ENCODE results near the gene TPK1.

DNA sequence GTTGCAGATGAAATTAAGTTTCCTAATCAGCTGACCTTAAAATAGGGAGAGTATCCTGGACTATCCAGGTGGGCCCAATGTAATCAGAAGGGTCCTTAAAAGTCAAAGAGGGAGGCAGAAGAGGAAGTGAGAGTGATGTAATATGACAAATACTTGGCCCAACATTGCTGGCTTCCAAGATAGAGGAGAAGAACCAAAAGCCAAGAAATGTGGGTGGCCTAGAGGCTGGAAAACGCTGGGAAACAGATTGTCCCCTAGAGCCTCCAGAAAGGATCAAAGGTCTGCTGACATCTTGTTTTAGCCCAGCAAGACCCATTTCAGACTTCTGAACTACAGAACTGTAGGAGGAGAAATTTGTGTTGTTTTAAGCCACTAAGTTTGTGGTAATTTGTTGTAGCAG, 352.7 kb downstream of the TPK1 start:
- TF ChIP-seq ZNF670 (tag by site-specific recombination; IDR thresholded peaks at IDR 0.05; ENCODE audit: low read depth) (no peak), ZBTB1 (tag by site-specific recombination; IDR thresholded peaks at IDR 0.05) (no peak), ZBTB21 (tag by site-specific recombination; IDR thresholded peaks at IDR 0.05) (no peak), ZBTB7A (tag by site-specific recombination; IDR thresholded peaks at IDR 0.05; ENCODE audit: low read depth) (no peak), YY1 (tag by site-specific recombination; IDR thresholded peaks at IDR 0.05) (no peak)
- TF ChIP-seq, protein P1, sequence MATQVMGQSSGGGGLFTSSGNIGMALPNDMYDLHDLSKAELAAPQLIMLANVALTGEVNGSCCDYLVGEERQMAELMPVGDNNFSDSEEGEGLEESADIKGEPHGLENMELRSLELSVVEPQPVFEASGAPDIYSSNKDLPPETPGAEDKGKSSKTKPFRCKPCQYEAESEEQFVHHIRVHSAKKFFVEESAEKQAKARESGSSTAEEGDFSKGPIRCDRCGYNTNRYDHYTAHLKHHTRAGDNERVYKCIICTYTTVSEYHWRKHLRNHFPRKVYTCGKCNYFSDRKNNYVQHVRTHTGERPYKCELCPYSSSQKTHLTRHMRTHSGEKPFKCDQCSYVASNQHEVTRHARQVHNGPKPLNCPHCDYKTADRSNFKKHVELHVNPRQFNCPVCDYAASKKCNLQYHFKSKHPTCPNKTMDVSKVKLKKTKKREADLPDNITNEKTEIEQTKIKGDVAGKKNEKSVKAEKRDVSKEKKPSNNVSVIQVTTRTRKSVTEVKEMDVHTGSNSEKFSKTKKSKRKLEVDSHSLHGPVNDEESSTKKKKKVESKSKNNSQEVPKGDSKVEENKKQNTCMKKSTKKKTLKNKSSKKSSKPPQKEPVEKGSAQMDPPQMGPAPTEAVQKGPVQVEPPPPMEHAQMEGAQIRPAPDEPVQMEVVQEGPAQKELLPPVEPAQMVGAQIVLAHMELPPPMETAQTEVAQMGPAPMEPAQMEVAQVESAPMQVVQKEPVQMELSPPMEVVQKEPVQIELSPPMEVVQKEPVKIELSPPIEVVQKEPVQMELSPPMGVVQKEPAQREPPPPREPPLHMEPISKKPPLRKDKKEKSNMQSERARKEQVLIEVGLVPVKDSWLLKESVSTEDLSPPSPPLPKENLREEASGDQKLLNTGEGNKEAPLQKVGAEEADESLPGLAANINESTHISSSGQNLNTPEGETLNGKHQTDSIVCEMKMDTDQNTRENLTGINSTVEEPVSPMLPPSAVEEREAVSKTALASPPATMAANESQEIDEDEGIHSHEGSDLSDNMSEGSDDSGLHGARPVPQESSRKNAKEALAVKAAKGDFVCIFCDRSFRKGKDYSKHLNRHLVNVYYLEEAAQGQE (tag by site-specific recombination; IDR thresholded peaks at IDR 0.05) = no peak
- TF ChIP-seq, protein P2, sequence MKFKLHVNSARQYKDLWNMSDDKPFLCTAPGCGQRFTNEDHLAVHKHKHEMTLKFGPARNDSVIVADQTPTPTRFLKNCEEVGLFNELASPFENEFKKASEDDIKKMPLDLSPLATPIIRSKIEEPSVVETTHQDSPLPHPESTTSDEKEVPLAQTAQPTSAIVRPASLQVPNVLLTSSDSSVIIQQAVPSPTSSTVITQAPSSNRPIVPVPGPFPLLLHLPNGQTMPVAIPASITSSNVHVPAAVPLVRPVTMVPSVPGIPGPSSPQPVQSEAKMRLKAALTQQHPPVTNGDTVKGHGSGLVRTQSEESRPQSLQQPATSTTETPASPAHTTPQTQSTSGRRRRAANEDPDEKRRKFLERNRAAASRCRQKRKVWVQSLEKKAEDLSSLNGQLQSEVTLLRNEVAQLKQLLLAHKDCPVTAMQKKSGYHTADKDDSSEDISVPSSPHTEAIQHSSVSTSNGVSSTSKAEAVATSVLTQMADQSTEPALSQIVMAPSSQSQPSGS (tag by site-specific recombination; IDR thresholded peaks at IDR 0.05; ENCODE audit: low read depth) = no peak
- TF ChIP-seq, protein P3, sequence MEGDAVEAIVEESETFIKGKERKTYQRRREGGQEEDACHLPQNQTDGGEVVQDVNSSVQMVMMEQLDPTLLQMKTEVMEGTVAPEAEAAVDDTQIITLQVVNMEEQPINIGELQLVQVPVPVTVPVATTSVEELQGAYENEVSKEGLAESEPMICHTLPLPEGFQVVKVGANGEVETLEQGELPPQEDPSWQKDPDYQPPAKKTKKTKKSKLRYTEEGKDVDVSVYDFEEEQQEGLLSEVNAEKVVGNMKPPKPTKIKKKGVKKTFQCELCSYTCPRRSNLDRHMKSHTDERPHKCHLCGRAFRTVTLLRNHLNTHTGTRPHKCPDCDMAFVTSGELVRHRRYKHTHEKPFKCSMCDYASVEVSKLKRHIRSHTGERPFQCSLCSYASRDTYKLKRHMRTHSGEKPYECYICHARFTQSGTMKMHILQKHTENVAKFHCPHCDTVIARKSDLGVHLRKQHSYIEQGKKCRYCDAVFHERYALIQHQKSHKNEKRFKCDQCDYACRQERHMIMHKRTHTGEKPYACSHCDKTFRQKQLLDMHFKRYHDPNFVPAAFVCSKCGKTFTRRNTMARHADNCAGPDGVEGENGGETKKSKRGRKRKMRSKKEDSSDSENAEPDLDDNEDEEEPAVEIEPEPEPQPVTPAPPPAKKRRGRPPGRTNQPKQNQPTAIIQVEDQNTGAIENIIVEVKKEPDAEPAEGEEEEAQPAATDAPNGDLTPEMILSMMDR (tag by site-specific recombination; IDR thresholded peaks at IDR 0.05) = no peak
- TF ChIP-seq, protein P4, sequence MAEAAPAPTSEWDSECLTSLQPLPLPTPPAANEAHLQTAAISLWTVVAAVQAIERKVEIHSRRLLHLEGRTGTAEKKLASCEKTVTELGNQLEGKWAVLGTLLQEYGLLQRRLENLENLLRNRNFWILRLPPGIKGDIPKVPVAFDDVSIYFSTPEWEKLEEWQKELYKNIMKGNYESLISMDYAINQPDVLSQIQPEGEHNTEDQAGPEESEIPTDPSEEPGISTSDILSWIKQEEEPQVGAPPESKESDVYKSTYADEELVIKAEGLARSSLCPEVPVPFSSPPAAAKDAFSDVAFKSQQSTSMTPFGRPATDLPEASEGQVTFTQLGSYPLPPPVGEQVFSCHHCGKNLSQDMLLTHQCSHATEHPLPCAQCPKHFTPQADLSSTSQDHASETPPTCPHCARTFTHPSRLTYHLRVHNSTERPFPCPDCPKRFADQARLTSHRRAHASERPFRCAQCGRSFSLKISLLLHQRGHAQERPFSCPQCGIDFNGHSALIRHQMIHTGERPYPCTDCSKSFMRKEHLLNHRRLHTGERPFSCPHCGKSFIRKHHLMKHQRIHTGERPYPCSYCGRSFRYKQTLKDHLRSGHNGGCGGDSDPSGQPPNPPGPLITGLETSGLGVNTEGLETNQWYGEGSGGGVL (tag by site-specific recombination; IDR thresholded peaks at IDR 0.05) = no peak

All from HEK293 (cell line).